Measurements from ENCODE around the gene UNC5C.

GRCh38 chr4:95393821-95394220 lies 155.0 kb downstream of the UNC5C start:
- TF ChIP-seq POLR2A (IDR thresholded peaks at IDR 0.05; ENCODE audit: low read length) (no peak), GATA1 (IDR thresholded peaks at IDR 0.05; ENCODE audit: low read depth, low read length) (no peak)

Measured in erythroblast (primary cell).